ENCODE data around the gene FASN. TPM values are rescaled to one million over a fixed set of nuclear protein-coding genes. Genes with fewer than 3 reads are reported as not detected.
"Not testable (repeated sequence)": the region's sequence is repeated elsewhere in the genome, so short reads cannot be mapped to it uniquely, and the experiment has no call there.

FASN gene
- 439 TPM for total RNA-seq (ENCODE audit: unreplicated experiment)
- long read RNA-seq, partial matches to known transcripts, result 3 of 17 reads
- long read RNA-seq, other reads (novel, unspliced or antisense), result 14 of 17 reads

- peak; percentile 97 for DNase-seq
- Mint-ChIP-seq H3K36me3 (ENCODE audit: unreplicated experiment) (no peaks in the 10 kb centered on the region), H3K9me3 (ENCODE audit: unreplicated experiment) (peaks cover 10% of the 10 kb centered on the region), H3K27ac (ENCODE audit: unreplicated experiment) (peak within 1 kb of the TSS; percentile 64), H3K4me1 (ENCODE audit: low read depth, unreplicated experiment) (peaks cover 3% of the 10 kb centered on the region), H3K27me3 (ENCODE audit: unreplicated experiment) (peaks cover 7% of the 10 kb centered on the region), H3K4me3 (ENCODE audit: unreplicated experiment) (peak within 1 kb of the TSS; percentile 77)
- peak; percentile 27 for TF ChIP-seq CTCF (IDR thresholded peaks at IDR 0.05; ENCODE audit: partially characterized antibody, unreplicated experiment)
Observed at GRCh38 chr17:82098169-82098938, at the start of gene FASN. Gene FASN (minus strand): TSS chr17:82098236. CDS start chr17:82096445, 1,791 bp downstream.

- H3K9me3 Mint-ChIP-seq (ENCODE audit: unreplicated experiment), result peaks cover 5% of the 10 kb centered on the region
- DNase-seq, result no peak
- peaks cover under 1% of the 10 kb centered on the region for H3K4me1 Mint-ChIP-seq (ENCODE audit: low read depth, unreplicated experiment)
- no peak overlapping the region for H3K4me3 Mint-ChIP-seq (ENCODE audit: unreplicated experiment)
- no peaks in the 10 kb centered on the region for H3K27me3 Mint-ChIP-seq (ENCODE audit: unreplicated experiment)
- no peak for TF ChIP-seq CTCF (IDR thresholded peaks at IDR 0.05; ENCODE audit: partially characterized antibody, unreplicated experiment)
- H3K36me3 Mint-ChIP-seq (ENCODE audit: unreplicated experiment), result peaks cover 3% of the 10 kb centered on the region
- H3K27ac Mint-ChIP-seq (ENCODE audit: unreplicated experiment), result no peak overlapping the region
Observed at GRCh38 chr17:82146663-82147654, 48.9 kb upstream of the FASN start.

- Mint-ChIP-seq H3K4me1 (ENCODE audit: low read depth, unreplicated experiment) (peaks cover 3% of the 10 kb centered on the region), H3K4me3 (ENCODE audit: unreplicated experiment) (no peak overlapping the region), H3K27ac (ENCODE audit: unreplicated experiment) (no peak overlapping the region), H3K36me3 (ENCODE audit: unreplicated experiment) (peaks cover 3% of the 10 kb centered on the region), H3K9me3 (ENCODE audit: unreplicated experiment) (peaks cover 8% of the 10 kb centered on the region), H3K27me3 (ENCODE audit: unreplicated experiment) (no peaks in the 10 kb centered on the region)
- TF ChIP-seq CTCF (IDR thresholded peaks at IDR 0.05; ENCODE audit: partially characterized antibody, unreplicated experiment), result no peak
- no peak for DNase-seq
Observed at GRCh38 chr17:82145550-82146155, 47.6 kb upstream of the FASN start.

GRCh38 chr17:82143333-82143732, 45.3 kb upstream of the FASN start:
- TF ChIP-seq CTCF (IDR thresholded peaks at IDR 0.05; ENCODE audit: partially characterized antibody, unreplicated experiment), result no peak
- DNase-seq, result no peak
- Mint-ChIP-seq H3K36me3 (ENCODE audit: unreplicated experiment) (peaks cover 3% of the 10 kb centered on the region), H3K4me3 (ENCODE audit: unreplicated experiment) (peak overlapping the region; percentile 65), H3K9me3 (ENCODE audit: unreplicated experiment) (peaks cover 5% of the 10 kb centered on the region), H3K27me3 (ENCODE audit: unreplicated experiment) (no peaks in the 10 kb centered on the region), H3K27ac (ENCODE audit: unreplicated experiment) (no peak overlapping the region), H3K4me1 (ENCODE audit: low read depth, unreplicated experiment) (peaks cover 3% of the 10 kb centered on the region)

GRCh38 chr17:82139961-82140360, 41.9 kb upstream of the FASN start:
- H3K27ac Mint-ChIP-seq (ENCODE audit: unreplicated experiment); H3K4me3 Mint-ChIP-seq (ENCODE audit: unreplicated experiment); H3K4me1 Mint-ChIP-seq (ENCODE audit: low read depth, unreplicated experiment); H3K27me3 Mint-ChIP-seq (ENCODE audit: unreplicated experiment); H3K36me3 Mint-ChIP-seq (ENCODE audit: unreplicated experiment); DNase-seq; H3K9me3 Mint-ChIP-seq (ENCODE audit: unreplicated experiment): not testable (repeated sequence)
